GM23338 (cell line): ENCODE results near the gene PKNOX2. TPM values are rescaled to one million over a fixed set of nuclear protein-coding genes. Genes with fewer than 3 reads are reported as not detected.

ENCODE experiments used
- ATAC-seq: fragments of 200-7000 bp; cut with Tn5 transposase; 3 replicates; pipeline ENCODE4 v1.9.1; 2020
- DNase-seq: peaks from one replicate; pipeline ENCODE4 v3.0.0-alpha.2; 2015; ENCODE audit warnings: low spot score
- H2AFZ ChIP-seq: fragments of 200-600 bp; sonication (generic); 2 replicates; pipeline ENCODE4 v1.8.0; 2016; ENCODE audit warnings: antibody characterized with exemption, mild to moderate bottlenecking, moderate library complexity
- H3F3A ChIP-seq: fragments of 200-600 bp; sonication (generic); replicated peaks from 2 replicates; pipeline ENCODE4 v1.8.0; 2017; ENCODE audit warnings: antibody characterized with exemption, mixed run types, low read depth
- H3K27ac ChIP-seq: fragments of 200-600 bp; sonication (generic); 2 replicates; pipeline ENCODE4 v1.6.1; 2016; ENCODE audit warnings: low read depth
- H3K27me3 ChIP-seq: fragments of 200-600 bp; sonication (generic); 2 replicates; pipeline ENCODE4 v1.8.0; 2016; ENCODE audit warnings: mild to moderate bottlenecking, mixed run types, moderate library complexity; ENCODE audit not compliant: insufficient read depth
- H3K36me3 ChIP-seq: fragments of 200-600 bp; sonication (generic); 2 replicates; pipeline ENCODE4 v1.8.0; 2016; ENCODE audit warnings: mild to moderate bottlenecking; ENCODE audit not compliant: insufficient read depth
- H3K4me1 ChIP-seq: fragments of 200-600 bp; sonication (generic); 2 replicates; pipeline ENCODE4 v1.8.0; 2016; ENCODE audit warnings: mild to moderate bottlenecking, moderate library complexity; ENCODE audit not compliant: insufficient read depth
- H3K4me2 ChIP-seq: fragments of 200-600 bp; sonication (generic); 2 replicates; pipeline ENCODE4 v1.7.1; 2017; ENCODE audit warnings: mixed run types
- H3K4me3 ChIP-seq: fragments of 200-600 bp; sonication (generic); 2 replicates; pipeline ENCODE4 v1.6.1; 2016; ENCODE audit warnings: mixed run types
- H3K79me2 ChIP-seq: fragments of 200-600 bp; sonication (generic); replicated peaks from 2 replicates; pipeline ENCODE4 v1.8.0; 2017; ENCODE audit warnings: mild to moderate bottlenecking; ENCODE audit not compliant: insufficient read depth
- H3K9me2 ChIP-seq: fragments of 200-600 bp; sonication (generic); 2 replicates; pipeline ENCODE4 v1.8.0; 2017; ENCODE audit not compliant: insufficient read depth
- H4K20me1 ChIP-seq: fragments of 200-600 bp; sonication (generic); replicated peaks from 2 replicates; pipeline ENCODE4 v1.8.0; 2017; ENCODE audit warnings: mild to moderate bottlenecking; ENCODE audit not compliant: insufficient read depth
- H3K27ac Mint-ChIP-seq: 2 replicates; pipeline ENCODE4 v1.8.0; 2020; ENCODE audit warnings: inconsistent platforms, mild to moderate bottlenecking, moderate library complexity, mixed read lengths
- H3K27me3 Mint-ChIP-seq: 3 replicates; pipeline ENCODE4 v1.8.0; 2022; ENCODE audit warnings: low read depth, mild to moderate bottlenecking, moderate library complexity, mixed read lengths, inconsistent platforms; ENCODE audit not compliant: insufficient read depth, poor library complexity
- H3K36me3 Mint-ChIP-seq: 3 replicates; pipeline ENCODE4 v1.8.0; 2021; ENCODE audit warnings: low read depth, mild to moderate bottlenecking, inconsistent platforms, moderate library complexity, mixed read lengths
- H3K4me1 Mint-ChIP-seq: 3 replicates; pipeline ENCODE4 v1.8.0; 2020; ENCODE audit warnings: mild to moderate bottlenecking, inconsistent platforms, mixed read lengths
- H3K4me3 Mint-ChIP-seq: 3 replicates; pipeline ENCODE4 v1.8.0; 2021; ENCODE audit warnings: moderate library complexity, mild to moderate bottlenecking, inconsistent platforms, mixed read lengths
- H3K9me3 Mint-ChIP-seq: 3 replicates; pipeline ENCODE4 v1.8.0; 2020; ENCODE audit warnings: moderate library complexity, mild to moderate bottlenecking, inconsistent platforms, mixed read lengths
- CTCF ChIP-seq, 2 experiments: fragments of 200-600 bp in 1 of 2; sonication (generic) in 1 of 2; conservative IDR thresholded peaks; 2 replicates each; pipeline versions ENCODE4 v1.5.1 to v1.6.1; 2016 to 2017; ENCODE audit warnings: antibody characterized with exemption in 2 of 2, low read depth in 2 of 2, mild to moderate bottlenecking in 2 of 2, moderate library complexity in 1 of 2
- EZH2phosphoT487 ChIP-seq: fragments of 200-600 bp; sonication (generic); IDR thresholded peaks from one replicate; pipeline ENCODE4 v1.8.1; 2018; ENCODE audit warnings: antibody characterized with exemption; ENCODE audit not compliant: unreplicated experiment
- POLR2AphosphoS5 ChIP-seq: IDR thresholded peaks from 2 replicates; pipeline ENCODE4 v1.6.1; 2016; ENCODE audit warnings: antibody characterized with exemption, low read depth
- ZNF114 ChIP-seq: fragments of 250-450 bp; sonication (Bioruptor Pico); IDR thresholded peaks from 2 replicates; pipeline ENCODE4 v1.5.0; 2020; ENCODE audit warnings: mild to moderate bottlenecking, moderate library complexity
- ZNF331 ChIP-seq: fragments of 250-450 bp; sonication (Bioruptor Pico); IDR thresholded peaks from 2 replicates; pipeline ENCODE4 v1.5.0; 2020; ENCODE audit warnings: low read depth, mild to moderate bottlenecking, moderate library complexity
- polyA plus RNA-seq: library from polyadenylated mRNA; unstranded; fragments of >200 nt; fragmentation: Nextera tagmentation; extraction: Ambion mirVana; gene quantifications from 2 replicates; pipeline ENCODE4 v1.2.1, GENCODE V29; 2016
- total RNA-seq: library from RNA; depleted of rRNA; stranded (reverse); fragments of >200 nt; shearing (Covaris generic); gene quantifications from 2 replicates; pipeline ENCODE4 v1.2.3, GENCODE V29; 2014
- TF ChIP-seq, protein P1 (sequence below): IDR thresholded peaks from one replicate; pipeline ENCODE4 v1.6.1; 2018; ENCODE audit warnings: antibody characterized with exemption; ENCODE audit not compliant: unreplicated experiment

Gene PKNOX2
- total and polyA plus RNA-seq, 2 experiments from 2014 or later, result 0.42 to 0.83 TPM

- Histone ChIP-seq H3K27me3 (no peaks in the 10 kb centered on the region), H3K79me2 (no peaks in the 10 kb centered on the region), H4K20me1 (no peaks in the 10 kb centered on the region), H3K9me2 (no peaks in the 10 kb centered on the region), H3F3A (no peaks in the 10 kb centered on the region), H3K27ac (no peak overlapping the region), H2AFZ (no peak overlapping the region), H3K4me3 (no peak overlapping the region), H3K4me1 (no peaks in the 10 kb centered on the region), H3K4me2 (no peak overlapping the region), H3K36me3 (no peaks in the 10 kb centered on the region)
- H3K9me3 Mint-ChIP-seq, result no peaks in the 10 kb centered on the region
- no peaks in the 10 kb centered on the region for H3K36me3 Mint-ChIP-seq
- DNase-seq (no peak), ATAC-seq (no peak)
- H3K27ac Mint-ChIP-seq, result no peak overlapping the region
- no peaks in the 10 kb centered on the region for H3K4me1 Mint-ChIP-seq
- peaks cover 4% of the 10 kb centered on the region for H3K27me3 Mint-ChIP-seq
- H3K4me3 Mint-ChIP-seq, result no peak overlapping the region
- TF ChIP-seq ZNF331 (CRISPR knock-in tag) (no peak), POLR2AphosphoS5 (no peak)
Measured at GRCh38 chr11:125297346-125297915, 132.9 kb downstream of the PKNOX2 start.

DNA sequence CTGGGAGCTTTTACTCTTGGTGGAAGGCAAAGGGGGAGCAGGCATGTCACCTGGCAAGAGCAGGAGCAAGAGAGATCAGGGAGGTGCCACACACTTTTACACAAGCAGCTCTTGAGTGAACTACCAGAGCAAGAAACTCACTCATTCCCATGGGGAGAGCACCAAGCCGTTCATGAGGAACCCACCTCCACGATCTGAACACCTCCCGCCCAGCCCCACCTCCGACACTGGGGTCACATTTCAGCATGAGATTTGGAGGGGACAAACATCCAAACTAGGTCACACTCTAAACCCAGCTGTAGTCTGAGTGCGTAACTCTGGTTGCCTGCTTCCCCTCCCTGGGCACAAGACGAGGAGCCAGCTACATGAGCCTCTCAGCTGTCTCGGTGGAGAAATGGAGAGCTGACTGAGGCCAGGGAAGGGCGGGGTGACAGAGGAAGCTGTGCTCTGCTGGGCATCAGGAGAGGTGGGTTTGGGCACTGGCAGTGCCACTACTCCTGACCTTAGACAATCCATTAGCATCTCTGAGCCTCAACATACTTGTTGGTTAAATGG is 134.6 kb downstream of the PKNOX2 start:
- Histone ChIP-seq H3K4me1 (no peaks in the 10 kb centered on the region), H3K79me2 (no peaks in the 10 kb centered on the region), H3K4me2 (no peak overlapping the region), H3K27ac (no peak overlapping the region), H4K20me1 (no peaks in the 10 kb centered on the region), H3F3A (no peaks in the 10 kb centered on the region), H3K9me2 (no peaks in the 10 kb centered on the region), H2AFZ (no peak overlapping the region), H3K27me3 (no peaks in the 10 kb centered on the region), H3K4me3 (no peak overlapping the region), H3K36me3 (no peaks in the 10 kb centered on the region)
- Mint-ChIP-seq H3K36me3 (no peaks in the 10 kb centered on the region), H3K27ac (no peak overlapping the region), H3K4me1 (no peaks in the 10 kb centered on the region; the same call in 2 of the 3 replicates), H3K4me3 (no peak overlapping the region), H3K27me3 (peaks cover 9% of the 10 kb centered on the region), H3K9me3 (no peaks in the 10 kb centered on the region)
- TF ChIP-seq CTCF (conservative IDR thresholded peaks at IDR 0.05; ENCODE audit: low read depth in 2 of 2) (no peak), POLR2AphosphoS5 (no peak), EZH2phosphoT487 (no peak), ZNF114 (CRISPR knock-in tag) (no peak), ZNF331 (CRISPR knock-in tag) (no peak)
- TF ChIP-seq, protein P1, sequence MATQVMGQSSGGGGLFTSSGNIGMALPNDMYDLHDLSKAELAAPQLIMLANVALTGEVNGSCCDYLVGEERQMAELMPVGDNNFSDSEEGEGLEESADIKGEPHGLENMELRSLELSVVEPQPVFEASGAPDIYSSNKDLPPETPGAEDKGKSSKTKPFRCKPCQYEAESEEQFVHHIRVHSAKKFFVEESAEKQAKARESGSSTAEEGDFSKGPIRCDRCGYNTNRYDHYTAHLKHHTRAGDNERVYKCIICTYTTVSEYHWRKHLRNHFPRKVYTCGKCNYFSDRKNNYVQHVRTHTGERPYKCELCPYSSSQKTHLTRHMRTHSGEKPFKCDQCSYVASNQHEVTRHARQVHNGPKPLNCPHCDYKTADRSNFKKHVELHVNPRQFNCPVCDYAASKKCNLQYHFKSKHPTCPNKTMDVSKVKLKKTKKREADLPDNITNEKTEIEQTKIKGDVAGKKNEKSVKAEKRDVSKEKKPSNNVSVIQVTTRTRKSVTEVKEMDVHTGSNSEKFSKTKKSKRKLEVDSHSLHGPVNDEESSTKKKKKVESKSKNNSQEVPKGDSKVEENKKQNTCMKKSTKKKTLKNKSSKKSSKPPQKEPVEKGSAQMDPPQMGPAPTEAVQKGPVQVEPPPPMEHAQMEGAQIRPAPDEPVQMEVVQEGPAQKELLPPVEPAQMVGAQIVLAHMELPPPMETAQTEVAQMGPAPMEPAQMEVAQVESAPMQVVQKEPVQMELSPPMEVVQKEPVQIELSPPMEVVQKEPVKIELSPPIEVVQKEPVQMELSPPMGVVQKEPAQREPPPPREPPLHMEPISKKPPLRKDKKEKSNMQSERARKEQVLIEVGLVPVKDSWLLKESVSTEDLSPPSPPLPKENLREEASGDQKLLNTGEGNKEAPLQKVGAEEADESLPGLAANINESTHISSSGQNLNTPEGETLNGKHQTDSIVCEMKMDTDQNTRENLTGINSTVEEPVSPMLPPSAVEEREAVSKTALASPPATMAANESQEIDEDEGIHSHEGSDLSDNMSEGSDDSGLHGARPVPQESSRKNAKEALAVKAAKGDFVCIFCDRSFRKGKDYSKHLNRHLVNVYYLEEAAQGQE, result no peak
- DNase-seq (no peak), ATAC-seq (no peak)
